Measurements from ENCODE around the gene OPCML. TPM values are rescaled to one million over a fixed set of nuclear protein-coding genes. Genes with fewer than 3 reads are reported as not detected.

Gene OPCML
- total RNA-seq, 1 experiment from 2014 or later: 0.94 TPM

DNA sequence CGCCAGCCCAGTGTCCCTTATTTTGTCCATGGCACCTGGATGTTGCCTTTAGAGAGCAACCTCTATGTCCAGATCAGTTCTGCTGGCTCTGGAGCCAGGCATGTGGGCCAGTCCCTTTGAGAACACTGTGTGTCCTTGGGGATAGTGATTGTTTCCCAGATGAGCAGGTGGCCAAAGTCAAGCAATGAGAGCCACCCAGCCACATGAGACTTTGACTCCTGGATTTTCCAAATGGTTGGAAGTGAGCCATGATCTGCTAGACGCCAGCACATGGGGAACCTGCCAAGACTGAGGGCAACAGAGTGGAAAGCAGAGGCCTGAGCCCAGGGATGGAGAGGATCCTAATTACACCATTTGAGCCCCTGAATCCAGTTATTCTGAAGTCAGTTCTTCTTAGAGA is 479.8 kb downstream of the OPCML start:
- Histone ChIP-seq H2BK15ac (ENCODE audit: low read depth, low read length) (no peak overlapping the region), H2BK20ac (ENCODE audit: low read depth, low read length, poor library complexity, severe bottlenecking) (no peak overlapping the region), H3K9ac (ENCODE audit: extremely low read depth, insufficient read length, low read length) (no peak overlapping the region), H3K18ac (ENCODE audit: insufficient read length, low read depth, low read length) (no peak overlapping the region), H3T11ph (ENCODE audit: low read length) (no peak overlapping the region), H2BK12ac (ENCODE audit: insufficient read length, low read depth, low read length) (no peak overlapping the region), H2BK120ac (ENCODE audit: low read depth, low read length, poor library complexity, severe bottlenecking) (no peak overlapping the region), H3K4ac (ENCODE audit: low read depth, low read length) (no peak overlapping the region), H3K23me2 (ENCODE audit: insufficient read length, low read depth, low read length, poor library complexity, severe bottlenecking) (no peaks in the 10 kb centered on the region), H3K23ac (ENCODE audit: insufficient read length, low read depth, low read length) (no peak overlapping the region), H3K9me3 (ENCODE audit: control insufficient read depth, low read depth, low read length) (no peaks in the 10 kb centered on the region), H4K8ac (replicated peaks; ENCODE audit: insufficient read length, low read depth, low read length) (no peak overlapping the region), H4K91ac (ENCODE audit: insufficient read length, low read depth, low read length) (no peak overlapping the region), H3K79me2 (ENCODE audit: insufficient read depth, low read length) (no peaks in the 10 kb centered on the region), H2BK5ac (ENCODE audit: insufficient read length, low read length) (no peak overlapping the region), H2AFZ (ENCODE audit: low read length) (no peak overlapping the region), H3K14ac (ENCODE audit: insufficient read depth, low read length) (no peak overlapping the region), H3K56ac (ENCODE audit: insufficient read length, low read depth, low read length) (no peak overlapping the region), H3K4me2 (ENCODE audit: insufficient read depth, insufficient read length, low read length) (no peak overlapping the region), H3K27ac (ENCODE audit: insufficient read length, low read depth, low read length) (no peak overlapping the region), H3K4me1 (ENCODE audit: insufficient read depth, low read length) (peaks cover 4% of the 10 kb centered on the region; the same call in 1 of the 2 replicates), H4K5ac (ENCODE audit: insufficient read length, low read depth, low read length) (no peak overlapping the region), H2AK5ac (ENCODE audit: insufficient read length, low read length) (no peak overlapping the region), H3K27me3 (ENCODE audit: insufficient read depth, low read length) (no peaks in the 10 kb centered on the region), H3K79me1 (ENCODE audit: insufficient read depth, low read depth, low read length, poor library complexity, severe bottlenecking) (no peaks in the 10 kb centered on the region), H4K20me1 (ENCODE audit: control insufficient read depth, insufficient read depth, insufficient read length) (no peaks in the 10 kb centered on the region)
- no peak overlapping the region for H3K27ac Mint-ChIP-seq
- WGBS (ENCODE audit: extremely low coverage, insufficient read length, low lambda C conversion rate): no CpG with 5 or more reads among the region's 2 CpGs
- H3K4me1 Mint-ChIP-seq: peaks cover 38 to 41% of the 10 kb centered on the region in 2 experiments
- DNase-seq: no peak
- H3K4me3 Mint-ChIP-seq: no peak overlapping the region
- TF ChIP-seq, protein P1, sequence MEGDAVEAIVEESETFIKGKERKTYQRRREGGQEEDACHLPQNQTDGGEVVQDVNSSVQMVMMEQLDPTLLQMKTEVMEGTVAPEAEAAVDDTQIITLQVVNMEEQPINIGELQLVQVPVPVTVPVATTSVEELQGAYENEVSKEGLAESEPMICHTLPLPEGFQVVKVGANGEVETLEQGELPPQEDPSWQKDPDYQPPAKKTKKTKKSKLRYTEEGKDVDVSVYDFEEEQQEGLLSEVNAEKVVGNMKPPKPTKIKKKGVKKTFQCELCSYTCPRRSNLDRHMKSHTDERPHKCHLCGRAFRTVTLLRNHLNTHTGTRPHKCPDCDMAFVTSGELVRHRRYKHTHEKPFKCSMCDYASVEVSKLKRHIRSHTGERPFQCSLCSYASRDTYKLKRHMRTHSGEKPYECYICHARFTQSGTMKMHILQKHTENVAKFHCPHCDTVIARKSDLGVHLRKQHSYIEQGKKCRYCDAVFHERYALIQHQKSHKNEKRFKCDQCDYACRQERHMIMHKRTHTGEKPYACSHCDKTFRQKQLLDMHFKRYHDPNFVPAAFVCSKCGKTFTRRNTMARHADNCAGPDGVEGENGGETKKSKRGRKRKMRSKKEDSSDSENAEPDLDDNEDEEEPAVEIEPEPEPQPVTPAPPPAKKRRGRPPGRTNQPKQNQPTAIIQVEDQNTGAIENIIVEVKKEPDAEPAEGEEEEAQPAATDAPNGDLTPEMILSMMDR (conservative IDR thresholded peaks at IDR 0.05): no peak
- peaks cover 12% of the 10 kb centered on the region for H3K27me3 Mint-ChIP-seq (ENCODE audit: low read depth)
- H3K36me3 Mint-ChIP-seq (ENCODE audit: insufficient read depth in 1 of 3, low read depth in 3 of 3): no peaks in the 10 kb centered on the region
- H3K9me3 Mint-ChIP-seq: no peaks in the 10 kb centered on the region

All from H9 (cell line).